Astrocyte of the hippocampus (primary cell): Measurements from ENCODE around the gene ZCCHC7.
A peak's percentile ranks its signal among the peaks of the same experiment; 100 is the strongest.
"Not testable (repeated sequence)": the region's sequence is repeated elsewhere in the genome, so short reads cannot be mapped to it uniquely, and the experiment has no call there.

Experiments
- DNase-seq: peaks from one replicate; pipeline ENCODE4 v3.0.0; 2011; ENCODE audit warnings: low read depth, low spot score

The ZCCHC7 gene

DNA sequence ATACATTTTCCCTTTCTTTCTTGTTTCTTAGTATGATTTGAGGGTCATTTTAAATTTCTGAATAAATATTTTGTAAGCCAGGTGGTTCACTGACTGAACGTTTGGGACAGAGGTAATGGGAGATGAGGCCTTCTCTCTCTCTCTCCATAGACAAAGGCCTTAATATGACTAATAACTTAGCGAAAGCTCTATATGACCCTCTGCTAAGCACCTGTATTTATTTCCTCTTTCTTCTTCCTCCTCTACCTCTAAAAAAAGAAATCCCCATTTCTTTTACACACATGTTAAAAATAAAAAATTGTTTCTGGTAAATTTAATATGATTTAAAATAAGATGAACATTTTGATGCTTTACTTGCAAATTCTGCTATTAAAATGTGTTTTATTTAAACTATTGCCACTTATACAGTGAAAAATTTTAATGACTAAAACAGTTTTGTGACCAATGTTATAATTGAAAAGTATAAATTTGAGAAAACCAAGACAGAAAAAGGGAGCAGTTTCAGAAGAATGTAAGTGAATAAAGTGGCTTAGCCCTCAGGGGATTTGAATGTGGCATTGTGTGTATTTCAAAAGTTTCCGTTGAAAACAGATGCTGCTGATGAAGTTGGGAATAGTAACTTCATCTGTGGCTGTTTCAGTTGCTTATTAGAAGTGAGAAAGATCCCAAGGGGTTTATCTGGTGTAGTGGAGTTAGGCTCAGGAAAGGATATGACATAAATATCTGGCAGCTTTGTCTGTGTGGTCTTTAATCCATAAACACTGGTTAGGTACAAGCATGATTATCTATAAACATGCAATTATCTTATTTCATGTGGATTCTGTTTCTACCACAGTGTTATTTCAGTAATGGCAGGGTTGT is 173.5 kb downstream of the ZCCHC7 start:
- no peak for DNase-seq

DNA sequence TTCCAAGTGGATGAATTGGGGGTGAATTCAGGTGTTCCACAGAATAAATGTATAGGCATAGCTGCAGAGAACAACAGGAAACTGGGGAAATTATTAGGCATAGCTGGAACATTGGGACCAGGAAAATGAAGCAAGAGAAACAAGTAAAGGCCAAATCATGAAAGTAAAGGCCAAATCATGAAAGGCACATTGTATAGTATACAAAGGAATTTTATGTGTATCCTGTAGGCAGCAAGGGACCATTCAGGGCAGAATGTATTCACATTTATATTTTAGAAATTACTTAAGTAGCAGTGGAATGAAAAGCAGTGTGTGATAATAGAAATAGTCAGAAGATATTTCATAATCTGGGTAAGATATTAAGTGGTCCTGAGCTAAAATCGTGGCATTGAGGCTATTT is 174.8 kb downstream of the ZCCHC7 start:
- DNase-seq, result no peak

DNA sequence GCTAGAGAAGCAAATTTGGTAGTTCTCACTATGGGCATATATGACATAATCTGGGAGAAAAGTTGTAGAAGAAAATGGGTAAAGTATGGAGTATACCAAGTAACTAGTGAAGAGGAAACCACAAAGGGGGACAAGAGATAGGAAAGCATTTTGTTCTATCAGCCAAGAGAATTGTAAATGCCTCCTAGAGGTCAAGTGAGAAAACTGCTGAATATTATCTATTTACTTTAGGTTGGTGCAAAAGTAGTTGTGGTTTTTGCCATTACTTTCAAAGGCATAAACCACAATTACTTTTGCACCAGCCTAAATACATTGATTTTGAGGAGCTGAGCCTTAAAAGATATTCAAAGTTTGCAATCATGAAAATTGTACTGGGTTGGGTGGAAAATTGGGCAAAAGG is 175.4 kb downstream of the ZCCHC7 start:
- no peak for DNase-seq

DNA sequence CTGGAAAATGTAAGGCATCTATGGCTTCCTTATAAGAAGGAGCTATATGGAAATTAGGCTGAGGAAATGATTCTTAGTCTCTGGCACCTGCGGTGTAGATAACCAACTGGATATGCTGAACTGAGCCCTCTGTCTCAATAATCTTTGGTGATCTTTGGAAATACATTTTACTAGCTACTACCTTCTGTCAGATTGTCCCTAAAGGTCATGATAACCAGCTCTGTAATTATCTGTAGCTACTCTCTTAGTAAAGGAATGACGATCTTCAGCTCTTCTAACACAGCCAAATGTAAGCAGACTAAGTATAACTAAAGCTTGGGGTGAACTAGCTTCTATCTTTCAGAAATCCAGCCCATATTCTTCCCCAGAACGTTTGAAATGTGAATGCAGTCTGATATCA is 177.2 kb downstream of the ZCCHC7 start:
- no peak for DNase-seq

DNA sequence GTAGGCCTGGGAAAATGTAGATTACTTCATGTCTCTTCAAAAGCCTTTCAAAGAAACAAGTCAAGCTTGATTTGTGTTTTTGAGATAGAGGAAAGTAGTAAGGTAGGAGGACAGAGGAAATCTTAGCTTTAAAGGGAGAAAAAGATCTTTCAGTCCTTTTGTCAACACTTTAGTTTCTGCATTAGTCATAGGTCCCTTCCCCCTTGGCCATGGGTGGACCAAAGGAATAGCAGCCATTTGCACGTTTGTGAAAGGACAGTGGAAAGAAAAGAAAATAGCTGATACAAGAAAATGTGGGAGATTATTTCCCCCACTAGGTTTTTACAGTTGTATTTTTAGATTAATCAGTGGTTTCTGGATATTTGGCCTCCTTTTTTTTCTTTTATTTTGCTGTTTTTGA is 180.2 kb downstream of the ZCCHC7 start:
- DNase-seq, result peak; percentile 47

DNA sequence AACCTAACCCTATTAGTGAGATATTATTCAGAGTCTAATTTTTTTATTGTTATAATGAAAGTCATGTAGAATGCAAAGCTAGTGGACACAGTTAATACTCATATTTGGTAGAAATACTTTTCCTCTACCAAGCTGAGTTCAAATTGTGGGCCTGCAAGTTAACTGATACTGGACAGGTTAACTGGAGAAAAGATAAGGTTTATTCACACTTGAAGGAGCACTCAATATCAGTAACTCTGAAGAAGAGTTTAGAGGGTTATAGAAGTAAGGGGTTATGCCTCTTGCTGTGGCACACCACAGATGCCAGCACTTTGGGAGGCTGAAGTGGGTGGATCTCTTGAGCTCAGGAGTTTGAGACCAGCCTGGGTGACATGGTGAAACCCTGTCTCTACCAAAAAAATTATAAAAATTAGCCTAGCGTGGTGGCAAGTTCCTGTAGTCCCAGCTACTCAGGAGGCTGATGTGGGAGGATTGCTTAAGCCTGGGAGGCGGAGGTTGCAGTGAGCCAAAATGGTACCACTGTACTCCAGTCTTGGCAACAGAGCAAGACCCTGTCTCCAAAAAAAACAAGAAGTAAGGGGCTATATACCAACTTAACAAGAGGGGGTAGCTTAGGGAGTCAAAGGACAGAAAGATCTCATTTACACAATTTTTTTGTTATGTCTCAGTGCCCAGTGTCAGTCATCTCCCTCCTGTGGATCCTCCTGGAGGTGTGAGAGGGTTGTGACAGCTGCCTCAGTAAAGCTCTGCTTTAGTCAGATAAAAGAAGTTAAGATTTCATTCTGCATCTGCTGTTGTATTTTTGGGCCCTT is 180.9 kb downstream of the ZCCHC7 start:
- DNase-seq, result no peak

DNA sequence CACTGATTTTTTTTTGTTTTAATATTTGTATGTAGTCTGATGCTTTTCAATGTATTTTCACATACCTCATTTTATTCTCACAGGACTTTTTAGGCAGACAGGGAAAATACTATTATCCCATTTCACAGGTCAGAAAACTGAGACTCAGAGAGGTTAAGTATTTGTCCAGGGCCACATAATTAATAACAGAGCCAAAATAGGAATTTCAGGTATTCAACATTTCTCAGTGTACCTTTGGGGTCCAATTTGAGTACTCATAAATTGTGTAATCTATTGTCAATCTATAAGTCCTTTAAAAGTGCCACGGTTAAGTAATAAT is 181.4 kb downstream of the ZCCHC7 start:
- DNase-seq, result no peak

DNA sequence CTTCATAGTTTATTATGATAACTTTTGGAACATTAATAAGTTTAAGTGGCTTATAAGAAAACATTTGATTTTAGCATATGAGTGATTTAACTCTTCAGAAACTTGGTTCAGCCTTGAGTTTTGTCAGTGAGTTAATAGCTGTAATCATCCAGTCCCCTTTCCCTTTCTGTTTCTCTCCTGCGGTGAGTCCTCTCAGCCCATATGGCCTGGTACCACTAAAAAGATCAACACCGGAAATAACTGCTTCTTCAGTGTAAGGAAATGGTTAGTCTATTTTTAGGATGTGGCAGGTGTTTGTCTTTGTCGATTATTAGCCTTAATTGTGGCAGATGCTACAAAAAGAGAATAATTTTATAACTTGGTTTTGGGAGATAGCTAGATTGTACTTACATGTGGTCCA is 181.9 kb downstream of the ZCCHC7 start:
- DNase-seq, result no peak

DNA sequence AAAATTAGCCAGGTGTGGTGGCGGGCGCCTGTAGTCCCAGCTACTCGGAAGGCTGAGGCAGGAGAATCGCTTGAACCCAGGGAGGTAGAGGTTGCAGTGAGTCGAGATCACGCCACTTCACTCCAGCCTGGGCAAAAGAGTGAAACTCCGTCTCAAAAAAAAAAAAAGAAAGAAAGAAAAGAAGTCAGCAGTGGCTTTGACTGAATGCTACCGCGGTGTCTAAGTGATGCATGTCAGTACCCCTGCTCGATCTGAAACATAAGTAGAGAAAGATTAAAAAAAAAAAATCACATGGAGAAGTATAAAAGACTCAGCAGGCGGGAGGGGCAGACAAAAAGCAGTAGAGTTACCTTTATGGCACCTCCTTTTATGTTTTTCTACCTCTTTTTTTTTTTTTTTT is 182.9 kb downstream of the ZCCHC7 start:
- DNase-seq, result not testable (repeated sequence)

DNA sequence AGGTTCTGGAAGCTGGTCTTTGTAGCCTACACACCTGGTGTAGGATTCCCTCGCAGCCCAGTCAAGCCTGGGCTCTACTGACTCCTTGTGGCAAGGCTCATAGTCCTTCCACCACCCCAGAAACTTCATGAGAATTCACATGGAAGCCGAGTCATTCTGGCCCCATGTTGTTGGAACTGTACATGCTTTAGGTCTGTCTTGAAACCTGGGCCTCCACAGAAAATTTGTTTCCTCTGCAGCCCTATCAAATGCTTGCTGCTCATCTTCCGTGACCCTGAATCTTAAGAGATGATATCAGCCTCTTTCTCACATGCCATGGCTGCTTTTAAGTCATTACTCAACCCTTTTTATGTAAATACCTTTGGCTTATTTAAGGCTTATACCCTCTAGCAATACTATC is 188.8 kb downstream of the ZCCHC7 start:
- no peak for DNase-seq

DNA sequence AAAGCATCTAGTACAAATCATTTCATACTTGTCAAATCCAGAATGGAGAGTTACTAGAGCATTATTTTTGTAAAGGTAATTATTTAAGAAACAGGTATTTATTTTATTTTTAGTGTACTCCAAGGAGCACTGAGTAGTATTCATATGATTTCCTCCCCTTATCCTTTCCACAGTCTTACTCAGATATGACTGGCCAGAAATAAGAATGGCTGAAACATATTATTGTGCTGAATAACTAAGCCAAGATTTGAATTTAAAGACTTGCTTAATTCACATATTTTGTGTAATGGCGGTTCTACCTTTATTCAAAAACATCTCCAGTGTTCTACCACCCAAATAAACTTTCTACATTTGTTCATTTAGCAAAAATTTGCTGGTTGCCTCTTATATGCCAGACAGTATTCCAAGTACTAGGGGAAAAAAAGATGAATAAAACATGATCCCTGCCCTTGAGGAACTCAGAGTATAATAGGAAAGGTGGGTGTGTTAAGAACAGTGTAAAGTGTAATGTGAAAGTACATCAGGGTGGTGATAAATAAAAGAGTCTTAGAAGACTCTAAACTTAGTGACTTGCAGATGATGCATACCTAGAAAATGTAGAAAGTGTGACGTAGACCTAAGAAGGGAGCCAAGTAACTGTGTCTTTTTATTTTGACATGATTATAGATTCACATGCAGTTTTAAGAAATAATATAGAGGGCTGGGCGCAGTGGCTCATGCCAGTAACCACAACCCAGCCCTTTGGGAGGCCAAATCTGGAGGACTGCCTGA is 191.7 kb downstream of the ZCCHC7 start:
- DNase-seq, result peak; percentile 74

DNA sequence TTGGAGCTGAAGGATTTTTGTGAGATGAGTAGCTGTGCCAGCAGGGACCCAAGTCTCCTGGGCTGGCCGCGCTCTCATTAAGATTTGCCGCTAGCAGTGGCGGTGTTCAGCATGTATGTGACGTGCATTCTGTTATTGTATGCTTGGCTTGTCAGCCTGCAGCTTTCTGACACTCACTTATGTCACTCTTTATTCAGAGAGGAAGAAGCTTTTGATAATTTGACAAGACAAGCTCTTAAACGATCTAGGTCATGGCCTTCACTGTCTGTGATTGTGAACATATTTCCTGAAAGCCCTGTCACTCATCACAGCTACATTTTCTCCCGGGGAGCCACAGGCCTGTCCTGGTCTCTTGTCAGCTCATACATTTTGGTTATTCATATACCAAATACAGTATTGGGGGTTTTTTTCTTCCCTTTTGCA is 203.9 kb downstream of the ZCCHC7 start:
- peak; percentile 77 for DNase-seq

DNA sequence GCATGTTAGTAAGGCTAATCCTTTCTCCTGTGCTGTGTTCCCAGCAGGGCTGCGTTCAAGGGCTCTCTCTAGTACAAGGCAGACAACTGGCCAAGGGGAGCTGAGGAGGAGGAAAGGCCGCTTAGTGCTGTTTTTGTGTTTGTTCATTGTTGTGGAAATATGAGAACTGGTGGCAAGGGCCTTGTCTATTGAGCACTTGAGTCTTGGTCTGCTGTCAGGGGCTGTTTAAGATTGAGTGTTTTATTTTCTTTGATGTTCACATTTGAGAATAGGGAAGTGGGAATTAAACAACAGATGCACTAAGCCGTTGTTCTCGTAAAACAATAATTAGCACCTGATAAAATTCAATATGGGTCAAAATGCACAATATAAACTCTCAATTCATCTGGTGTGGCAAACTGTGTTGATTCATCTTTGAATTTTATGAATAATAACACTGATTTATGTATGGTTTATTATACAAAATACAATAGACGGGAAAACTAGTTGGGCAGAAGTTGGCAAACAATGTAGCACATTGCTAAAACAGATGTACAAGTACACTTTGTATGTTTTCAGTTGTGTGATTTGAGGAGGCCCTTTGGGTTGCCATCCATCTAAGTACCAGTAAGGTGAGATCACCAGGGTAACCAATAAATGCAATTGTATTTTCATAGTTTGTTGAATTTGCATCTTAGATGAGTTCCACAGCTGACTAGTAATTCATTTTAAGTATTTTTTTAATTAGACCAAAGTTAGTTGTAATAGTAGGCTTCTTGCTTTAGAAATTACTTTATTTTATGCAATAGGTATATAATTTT is 204.5 kb downstream of the ZCCHC7 start:
- DNase-seq, result peak; percentile 66

DNA sequence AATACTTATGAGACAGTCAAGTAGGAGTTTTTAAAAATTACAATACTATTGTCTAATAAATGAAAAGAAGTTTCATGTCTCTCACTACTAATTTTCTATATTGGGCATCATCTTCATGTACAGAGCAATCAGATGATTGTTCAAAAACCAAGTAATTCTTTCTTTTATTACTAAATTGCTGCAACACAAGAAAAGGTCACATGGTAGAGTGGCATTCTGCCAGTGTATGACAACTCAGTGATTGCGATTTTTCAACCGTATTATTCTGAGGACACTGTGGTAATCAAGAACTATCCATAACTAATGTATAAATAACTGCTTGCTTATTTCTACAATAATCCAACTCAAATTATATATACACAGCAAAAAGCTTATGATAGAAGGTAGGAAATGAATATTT is 205.4 kb downstream of the ZCCHC7 start:
- DNase-seq, result no peak

DNA sequence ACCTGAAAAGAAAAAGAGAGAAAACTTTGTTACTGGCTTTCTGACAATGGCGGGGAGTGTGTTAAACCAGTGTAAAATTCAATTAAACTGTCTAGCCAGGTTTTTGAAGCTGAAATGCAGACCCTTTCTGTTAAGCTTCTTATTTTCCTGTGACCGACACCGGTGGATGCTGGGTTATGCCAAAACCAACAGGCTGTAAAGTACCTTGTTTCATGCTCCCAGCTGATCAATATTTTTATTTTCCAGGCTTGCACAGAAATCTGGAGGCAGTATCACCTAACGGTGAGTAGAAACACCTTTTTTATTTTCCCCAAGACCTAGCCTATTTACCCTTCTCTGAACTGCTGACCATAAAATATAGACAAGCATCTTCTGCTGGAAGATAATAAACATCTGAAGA is 207.2 kb downstream of the ZCCHC7 start:
- DNase-seq, result no peak

DNA sequence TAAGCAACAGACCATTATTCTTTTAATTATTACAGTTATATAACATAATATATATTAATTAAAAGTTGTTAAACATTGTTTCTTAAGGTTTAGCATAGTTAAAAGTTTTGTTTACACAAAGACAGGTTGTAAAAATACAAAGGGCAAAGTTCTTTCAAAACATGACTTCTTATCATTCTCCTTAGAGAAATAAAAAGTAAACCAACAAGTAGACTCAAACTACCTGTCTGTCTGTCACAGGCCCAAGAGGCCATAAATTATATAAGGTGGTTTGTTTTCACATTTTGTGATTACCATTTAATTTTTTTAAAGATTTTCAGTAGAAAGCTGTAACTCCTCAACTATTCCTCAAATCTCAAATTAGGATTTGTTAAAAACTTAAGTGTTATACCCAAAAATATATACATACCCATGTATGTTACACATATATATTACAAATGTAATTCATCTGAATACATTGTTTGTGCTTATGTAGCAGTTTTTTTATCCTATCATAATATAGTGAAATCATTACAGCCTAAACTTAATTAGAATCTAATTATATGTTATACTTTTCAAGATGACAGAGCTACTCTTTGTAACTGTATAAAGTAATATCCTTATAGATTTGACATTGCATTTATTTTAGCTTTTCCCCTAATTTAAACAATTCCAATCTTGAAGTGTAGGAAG is 208.3 kb downstream of the ZCCHC7 start:
- no peak for DNase-seq

DNA sequence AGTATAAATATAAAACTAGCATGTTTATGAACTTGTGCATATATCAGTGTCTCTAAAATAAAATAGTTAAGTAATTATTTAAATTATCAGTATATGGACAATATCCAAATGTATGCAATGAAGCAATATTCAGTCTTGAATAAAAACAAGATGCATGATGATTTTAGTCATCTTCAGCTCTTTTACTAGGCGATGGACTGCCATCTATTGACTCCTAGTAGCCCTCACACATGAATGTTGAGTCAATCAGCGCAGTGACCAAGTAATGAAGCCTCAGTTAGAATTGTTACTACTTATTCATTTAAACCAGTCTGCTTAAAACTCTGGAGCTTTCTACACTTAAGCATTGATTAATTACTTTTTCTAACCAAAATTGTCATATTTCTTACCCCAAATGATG is 209.2 kb downstream of the ZCCHC7 start:
- peak; percentile 22 for DNase-seq

DNA sequence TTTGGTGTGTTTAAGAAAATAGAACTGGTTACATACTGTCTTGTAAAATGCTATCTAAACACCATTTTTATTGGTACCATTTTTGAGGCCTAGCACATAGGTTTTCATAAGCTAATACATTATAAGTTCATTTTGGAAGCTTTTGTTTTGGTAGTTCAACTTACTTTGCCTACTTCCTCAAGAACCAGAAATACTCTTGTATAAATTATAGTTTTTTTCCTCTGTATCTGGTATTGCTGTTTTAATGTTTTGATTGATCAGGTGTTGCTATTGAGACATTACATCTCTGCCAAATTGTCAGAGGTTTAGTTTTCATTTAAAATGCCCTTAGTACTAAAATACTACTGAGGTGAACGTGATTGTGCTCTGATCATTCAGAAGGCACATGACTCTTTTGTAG is 211.5 kb downstream of the ZCCHC7 start:
- DNase-seq, result no peak

DNA sequence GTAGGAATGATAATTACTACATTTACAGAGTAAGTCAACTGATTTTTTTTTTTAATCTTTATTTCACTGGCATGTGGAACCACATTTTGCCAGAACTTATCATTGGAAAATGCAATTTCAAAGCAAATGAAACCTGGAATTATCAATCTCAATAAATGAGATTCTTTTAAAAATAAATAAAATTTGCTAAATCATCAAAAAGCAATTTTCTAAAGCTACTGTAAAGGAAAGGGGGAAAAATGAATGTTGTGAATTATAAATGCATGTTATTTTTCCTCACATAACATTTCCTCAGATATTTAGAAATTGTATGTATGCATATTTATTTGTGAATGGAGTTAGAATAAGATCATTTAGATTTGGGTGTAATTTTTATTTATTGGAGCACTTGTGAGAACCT is 212.2 kb downstream of the ZCCHC7 start:
- no peak for DNase-seq

DNA sequence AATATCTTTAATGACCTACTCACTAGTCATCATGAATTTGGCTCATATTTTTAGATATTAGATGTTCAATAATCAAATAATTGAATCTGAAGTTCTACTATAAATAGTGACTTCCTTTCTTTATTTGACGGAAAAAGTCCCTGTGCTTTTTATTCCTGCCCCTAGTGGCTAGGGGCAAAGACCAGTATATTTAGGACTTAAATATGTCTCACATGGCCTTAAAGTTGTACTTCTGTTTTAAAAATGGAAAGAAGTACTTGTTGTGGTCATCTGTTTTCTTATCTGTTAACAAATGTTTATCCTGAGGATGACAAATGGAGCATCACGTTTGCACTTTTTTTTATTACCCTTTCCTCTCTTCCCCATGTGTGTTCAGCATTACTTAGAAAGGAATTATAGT is 212.9 kb downstream of the ZCCHC7 start:
- DNase-seq, result no peak

DNA sequence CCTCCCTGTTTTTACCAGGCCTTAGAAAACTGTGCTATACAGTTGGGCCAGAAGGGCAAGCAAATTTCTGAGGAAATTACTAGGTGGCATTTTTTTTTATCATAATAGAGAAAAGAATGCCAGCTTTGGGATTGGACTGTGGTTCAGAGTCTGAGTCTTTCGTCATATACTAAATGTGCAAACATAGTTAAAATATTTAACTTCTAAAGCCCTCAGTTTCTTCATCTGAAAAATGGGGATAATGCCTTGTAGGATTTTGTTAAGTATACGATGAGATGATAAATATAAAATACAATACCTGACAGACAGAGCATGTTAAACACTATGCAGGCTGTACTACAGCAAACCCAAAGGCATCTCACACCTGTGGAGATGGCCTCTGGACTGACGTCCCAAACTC is 214.9 kb downstream of the ZCCHC7 start:
- no peak for DNase-seq
